Panc1 (cell line): ENCODE data around the gene NF1. TPM values are rescaled to one million over a fixed set of nuclear protein-coding genes. Genes with fewer than 3 reads are reported as not detected.

Experiments used
- ATAC-seq: fragments of 200-7000 bp; cut with Tn5 transposase; 2 replicates; pipeline ENCODE4 v1.9.1; 2020; ENCODE audit warnings: mild to moderate bottlenecking, moderate library complexity
- BruUV-seq: library from RNA; stranded (reverse); fragments of 400-500 nt; replicated peaks from 2 replicates; lab custom pipeline; 2021; lab: Mats Ljungman, UMichigan
- CTCF ChIA-PET: fragments of 300-600 bp; sonication (Branson Sonifier 250); formaldehyde crosslinking; loops from one replicate; lab custom pipeline; 2022; ENCODE audit warnings: antibody characterized with exemption; lab: Charles Lee
- POLR2A ChIA-PET: fragments of 300-600 bp; sonication (Branson Sonifier 250); formaldehyde crosslinking; loops from one replicate; lab custom pipeline; 2022; ENCODE audit warnings: antibody characterized with exemption; lab: Charles Lee
- DNase-seq: peaks from one replicate; pipeline ENCODE4 v3.0.0-alpha.2; 2010; ENCODE audit warnings: low read depth, low spot score
- H3K27ac ChIP-seq: 2 replicates; pipeline ENCODE4 v1.5.1; 2011; ENCODE audit warnings: mild to moderate bottlenecking, low read length, inconsistent platforms
- H3K27me3 ChIP-seq: fragments of 200-500 bp; sonication (Bioruptor generic); 2 replicates; pipeline ENCODE4 v1.6.0; 2014; ENCODE audit warnings: low read length, inconsistent platforms; ENCODE audit not compliant: control insufficient read depth, insufficient read depth
- H3K36me3 ChIP-seq: fragments of 200-500 bp; sonication (Bioruptor generic); 2 replicates; pipeline ENCODE4 v1.5.1; 2014; ENCODE audit warnings: inconsistent platforms, mild to moderate bottlenecking, low read length, moderate library complexity; ENCODE audit not compliant: control insufficient read depth, insufficient read depth
- H3K4me1 ChIP-seq: 2 replicates; pipeline ENCODE4 v1.5.1; 2011; ENCODE audit warnings: inconsistent platforms, mild to moderate bottlenecking, low read length, moderate library complexity; ENCODE audit not compliant: control insufficient read depth, insufficient read depth
- H3K4me3 ChIP-seq, 2 experiments: 2 replicates each; pipeline ENCODE4 v1.5.1; 2011 to 2012; ENCODE audit warnings: low read depth in 2 of 2, low read length in 2 of 2, mild to moderate bottlenecking in 2 of 2, inconsistent platforms in 1 of 2, moderate library complexity in 1 of 2
- H3K9me3 ChIP-seq: fragments of 200-500 bp; sonication (Bioruptor generic); 2 replicates; pipeline ENCODE4 v1.5.1; 2014; ENCODE audit warnings: low read depth, mild to moderate bottlenecking, inconsistent platforms, low read length, moderate library complexity; ENCODE audit not compliant: control insufficient read depth, insufficient read depth
- CTCF ChIP-seq: fragments of 450-650 bp; IDR thresholded peaks from 2 replicates; pipeline ENCODE4 v1.5.1; 2017; ENCODE audit warnings: mild to moderate bottlenecking
- POLR2AphosphoS5 ChIP-seq: IDR thresholded peaks from 2 replicates; pipeline ENCODE4 v1.6.1; 2012; ENCODE audit warnings: mild to moderate bottlenecking, low read depth, low read length, moderate library complexity
- REST ChIP-seq, 2 experiments: IDR thresholded peaks; 2 replicates each; pipeline ENCODE4 v1.6.1; 2011 to 2012; ENCODE audit warnings: low read depth in 2 of 2, control low read depth in 1 of 2, low read length in 1 of 2, mild to moderate bottlenecking in 1 of 2, moderate library complexity in 1 of 2; ENCODE audit not compliant: insufficient read depth in 1 of 2
- SIN3A ChIP-seq: IDR thresholded peaks from 2 replicates; pipeline ENCODE4 v1.6.1; 2012; ENCODE audit warnings: low read depth, mild to moderate bottlenecking, low read length, moderate library complexity, borderline replicate concordance; ENCODE audit not compliant: insufficient read depth
- TCF7L2 ChIP-seq: IDR thresholded peaks from 2 replicates; pipeline ENCODE4 v1.6.1; 2011; ENCODE audit warnings: mild to moderate bottlenecking, low read depth, low read length, inconsistent platforms
- in situ Hi-C: cut with HindIII; loops from 2 replicates; pipeline ENCODE4 v1.10.0; 2016; ENCODE audit warnings: low sequenced_read_pairs, low pct_unique_long_range_greater_than_20kb
- intact Hi-C: fragments of 100-400 bp; cut with micrococcal nuclease; formaldehyde crosslinking; loops from one replicate; pipeline ENCODE4 v1.10.0; 2022; ENCODE audit not compliant: unreplicated experiment
- total RNA-seq: library from RNA; stranded (reverse); gene quantifications from one replicate; pipeline ENCODE4 v1.2.1, GENCODE V29; 2021; ENCODE audit not compliant: unreplicated experiment

The NF1 gene
- total RNA-seq, 1 experiment from 2014 or later: 82.5 TPM

DNA sequence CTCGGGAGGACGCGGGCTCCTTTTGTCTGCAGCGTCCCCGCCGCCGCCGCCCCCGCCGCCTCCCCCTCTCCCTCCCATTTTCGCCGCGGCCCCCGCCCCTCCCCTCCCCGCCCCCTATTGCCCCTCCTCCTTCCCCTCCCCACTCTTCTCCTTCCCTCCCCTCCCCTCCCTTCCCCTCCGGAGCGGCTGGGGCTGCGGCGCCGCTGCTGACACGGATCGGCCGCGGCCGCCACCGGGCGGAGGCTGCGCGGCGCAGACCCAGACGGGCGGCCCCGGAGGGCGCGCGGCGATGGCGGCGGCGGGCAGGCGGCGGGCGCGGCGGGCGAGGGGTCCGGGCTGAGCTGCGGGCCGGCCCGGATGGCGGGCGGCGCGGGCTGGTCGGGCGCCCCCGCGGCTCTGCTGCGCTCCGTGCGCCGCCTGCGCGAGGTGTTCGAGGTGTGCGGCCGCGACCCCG is 296.7 kb downstream of the NF1 start, which contains the start of gene RAB11FIP4:
Gene RAB11FIP4 (plus strand): TSS at position 180 of the 454 bp plus-strand sequence. CDS start 178 bp downstream, at position 358.
- no peaks in the 10 kb centered on the region for H3K9me3 ChIP-seq
- intact Hi-C loops: no loop called here
- ChIA-PET CTCF (no interaction called here), POLR2A (no interaction called here)
- no peaks in the 10 kb centered on the region for H3K4me1 ChIP-seq
- no peaks in the 10 kb centered on the region for H3K36me3 ChIP-seq
- no TSS peak for BruUV-seq
- no peaks in the 10 kb centered on the region for H3K27me3 ChIP-seq
- no peak for TF ChIP-seq POLR2AphosphoS5
- TF ChIP-seq TCF7L2: no peak
- no peak within 1 kb of the TSS for H3K27ac ChIP-seq
- DNase-seq: no peak
- in situ Hi-C loops: no loop called here
- H3K4me3 ChIP-seq: peak within 1 kb of the TSS in 1 of 2 experiments; percentile 5; a peak in 1 of 4 replicates
- no peak for ATAC-seq

GRCh38 chr17:31392002-31392855 is 297.5 kb downstream of the NF1 start:
- CTCF ChIA-PET: interaction anchor here (0.5 kb wide), 1 partner anchor 108 kb away, joined by 3 read pairs; no protein-coding TSS in a partner anchor
- Histone ChIP-seq H3K36me3 (no peaks in the 10 kb centered on the region), H3K4me1 (no peaks in the 10 kb centered on the region), H3K4me3 (peak overlapping the region in 1 of 2 experiments; percentile 5; a peak in 1 of 4 replicates), H3K9me3 (no peaks in the 10 kb centered on the region), H3K27ac (no peak overlapping the region), H3K27me3 (no peaks in the 10 kb centered on the region)
- in situ Hi-C loops: no loop called here
- no peak for TF ChIP-seq CTCF
- TF ChIP-seq POLR2AphosphoS5: no peak
- TF ChIP-seq SIN3A: no peak
- BruUV-seq: no TSS peak
- POLR2A ChIA-PET: no interaction called here
- no peak for ATAC-seq
- DNase-seq: no peak
- intact Hi-C loops: no loop called here

- peak; percentile 63 to 73; a peak in 3 of 4 replicates for TF ChIP-seq REST (IDR thresholded peaks at IDR 0.05; ENCODE audit: insufficient read depth in 1 of 2, low read depth in 2 of 2, low read length in 1 of 2)
- TF ChIP-seq TCF7L2: no peak
- in situ Hi-C loops (no loop called here), intact Hi-C loops (no loop called here)
- H3K9me3 ChIP-seq: no peaks in the 10 kb centered on the region
- H3K36me3 ChIP-seq: no peaks in the 10 kb centered on the region
- H3K27ac ChIP-seq: no peak overlapping the region
- no peaks in the 10 kb centered on the region for H3K4me1 ChIP-seq
- ChIA-PET POLR2A (no interaction called here), CTCF (interaction anchor here (0.5 kb wide), 1 partner anchor 107 kb away, joined by 3 read pairs; no protein-coding TSS in a partner anchor)
- no TSS peak for BruUV-seq
- no peak overlapping the region for H3K4me3 ChIP-seq
- ATAC-seq (peak; percentile 13; the same call in 1 of the 2 replicates), DNase-seq (no peak)
- no peaks in the 10 kb centered on the region for H3K27me3 ChIP-seq
Observed at GRCh38 chr17:31392856-31393748, 298.3 kb downstream of the NF1 start.
